ENCODE measurements around the gene CLCN2. TPM values are rescaled to one million over a fixed set of nuclear protein-coding genes. Genes with fewer than 3 reads are reported as not detected.

Gene CLCN2
- total RNA-seq, 1 donor from 2014 or later = 9.0 TPM

DNA sequence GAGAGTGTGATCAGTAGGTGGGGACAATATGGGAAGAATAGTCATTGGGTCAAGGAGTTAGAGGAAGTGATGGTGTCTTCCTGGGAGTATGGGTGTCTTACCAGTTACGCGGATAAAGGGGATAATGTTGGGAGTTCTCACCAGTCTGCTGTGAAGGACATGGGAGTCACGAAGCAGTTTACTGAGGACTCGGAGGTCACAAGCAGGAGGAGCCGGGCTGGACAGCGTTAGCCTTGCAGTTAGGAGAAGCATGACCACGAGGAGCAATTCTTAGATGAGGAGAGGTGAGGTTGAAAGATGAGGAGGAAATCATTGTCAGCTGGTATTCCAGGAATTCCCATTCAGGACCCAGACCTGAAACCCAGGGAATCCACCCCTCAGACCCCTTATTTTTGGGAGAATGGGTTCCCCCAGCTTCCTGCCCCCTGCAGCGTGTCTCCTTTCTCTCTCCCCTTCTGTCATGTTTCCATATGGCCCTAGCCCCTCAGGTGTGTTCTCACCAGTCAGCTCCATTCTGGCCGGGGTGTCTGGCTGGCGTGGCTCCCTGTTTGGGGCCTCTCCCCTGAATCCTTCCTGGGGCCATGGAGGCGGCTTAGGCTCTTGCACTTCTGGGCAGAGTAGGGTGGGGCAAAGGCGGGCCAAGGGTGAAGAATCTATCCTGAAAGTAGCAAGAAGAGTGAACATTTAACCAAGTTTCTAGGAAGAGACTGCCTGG lies 14.5 kb upstream of the CLCN2 start:
- no peak for TF ChIP-seq EZH2 (IDR thresholded peaks at IDR 0.05; ENCODE audit: insufficient read depth, low read length)
- TF ChIP-seq, protein P1, sequence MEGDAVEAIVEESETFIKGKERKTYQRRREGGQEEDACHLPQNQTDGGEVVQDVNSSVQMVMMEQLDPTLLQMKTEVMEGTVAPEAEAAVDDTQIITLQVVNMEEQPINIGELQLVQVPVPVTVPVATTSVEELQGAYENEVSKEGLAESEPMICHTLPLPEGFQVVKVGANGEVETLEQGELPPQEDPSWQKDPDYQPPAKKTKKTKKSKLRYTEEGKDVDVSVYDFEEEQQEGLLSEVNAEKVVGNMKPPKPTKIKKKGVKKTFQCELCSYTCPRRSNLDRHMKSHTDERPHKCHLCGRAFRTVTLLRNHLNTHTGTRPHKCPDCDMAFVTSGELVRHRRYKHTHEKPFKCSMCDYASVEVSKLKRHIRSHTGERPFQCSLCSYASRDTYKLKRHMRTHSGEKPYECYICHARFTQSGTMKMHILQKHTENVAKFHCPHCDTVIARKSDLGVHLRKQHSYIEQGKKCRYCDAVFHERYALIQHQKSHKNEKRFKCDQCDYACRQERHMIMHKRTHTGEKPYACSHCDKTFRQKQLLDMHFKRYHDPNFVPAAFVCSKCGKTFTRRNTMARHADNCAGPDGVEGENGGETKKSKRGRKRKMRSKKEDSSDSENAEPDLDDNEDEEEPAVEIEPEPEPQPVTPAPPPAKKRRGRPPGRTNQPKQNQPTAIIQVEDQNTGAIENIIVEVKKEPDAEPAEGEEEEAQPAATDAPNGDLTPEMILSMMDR (IDR thresholded peaks at IDR 0.05; ENCODE audit: insufficient read depth, low read depth, low read length) = no peak
- H3K4me3 ChIP-seq (ENCODE audit: insufficient read depth, low read depth, low read length) = no peak overlapping the region
- H3K36me3 Mint-ChIP-seq (ENCODE audit: low read depth, unreplicated experiment) = peaks cover 4% of the 10 kb centered on the region
- no peaks in the 10 kb centered on the region for H3K9me3 Mint-ChIP-seq (ENCODE audit: unreplicated experiment)
- H3K9ac ChIP-seq (ENCODE audit: low read length) = no peak overlapping the region
- no peak overlapping the region for H3K27ac Mint-ChIP-seq (ENCODE audit: unreplicated experiment)
- H4K20me1 ChIP-seq (ENCODE audit: insufficient read depth, low read length) = peaks cover 5% of the 10 kb centered on the region
- FAIRE-seq = no peak
- peaks cover 40% of the 10 kb centered on the region for H3K27me3 Mint-ChIP-seq (ENCODE audit: low read depth, unreplicated experiment)
- no peak overlapping the region for H2AFZ ChIP-seq (ENCODE audit: low read depth, low read length)
- H3K4me1 Mint-ChIP-seq (ENCODE audit: low read depth, unreplicated experiment) = peaks cover 38% of the 10 kb centered on the region
- no peaks in the 10 kb centered on the region for H3K9me3 ChIP-seq (ENCODE audit: insufficient read depth, low read depth, low read length)
- H3K27ac ChIP-seq (ENCODE audit: low read depth, low read length) = no peak overlapping the region
- H3K4me1 ChIP-seq (ENCODE audit: insufficient read depth, low read length) = peaks cover 16% of the 10 kb centered on the region
- DNase-seq (ENCODE audit: low read depth) = no peak
- H3K79me2 ChIP-seq (ENCODE audit: insufficient read depth, low read length) = no peaks in the 10 kb centered on the region
- H3K36me3 ChIP-seq (ENCODE audit: insufficient read depth, low read length) = no peaks in the 10 kb centered on the region
- H3K27me3 ChIP-seq (ENCODE audit: insufficient read depth, low read length) = peaks cover 36% of the 10 kb centered on the region
- no peak overlapping the region for H3K4me2 ChIP-seq (ENCODE audit: low read length)
- H3K4me3 Mint-ChIP-seq (ENCODE audit: unreplicated experiment) = no peak overlapping the region

DNA sequence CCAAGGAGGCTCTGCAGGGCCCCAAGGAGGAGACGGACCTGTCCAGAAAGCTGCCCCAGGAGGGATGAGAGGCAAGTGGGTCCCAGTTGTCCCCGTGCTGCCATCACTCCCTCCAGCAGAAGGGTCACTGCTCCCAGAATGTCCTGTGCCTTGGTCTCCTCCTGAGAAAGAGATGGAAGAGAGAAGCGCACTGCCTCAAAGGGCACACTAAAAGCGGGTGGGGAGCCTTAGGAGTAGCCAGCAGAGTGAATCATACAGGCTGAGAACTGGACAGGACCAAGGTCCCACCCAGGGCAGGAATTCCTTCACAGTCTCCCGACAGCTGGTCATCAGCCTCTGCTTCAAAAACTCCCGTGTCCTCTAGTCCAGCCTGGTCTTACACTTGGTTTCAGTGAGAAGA lies 12.0 kb upstream of the CLCN2 start:
- H3K27me3 Mint-ChIP-seq (ENCODE audit: low read depth, unreplicated experiment) = peaks cover 28% of the 10 kb centered on the region
- no peak overlapping the region for H3K4me3 ChIP-seq (ENCODE audit: insufficient read depth, low read depth, low read length)
- FAIRE-seq (no peak), DNase-seq (ENCODE audit: low read depth) (peak; percentile 33)
- peaks cover 18% of the 10 kb centered on the region for H4K20me1 ChIP-seq (ENCODE audit: insufficient read depth, low read length)
- peaks cover 21% of the 10 kb centered on the region for H3K27me3 ChIP-seq (ENCODE audit: insufficient read depth, low read length)
- H3K36me3 Mint-ChIP-seq (ENCODE audit: low read depth, unreplicated experiment) = peaks cover 10% of the 10 kb centered on the region
- no peak overlapping the region for H3K4me2 ChIP-seq (ENCODE audit: low read length)
- peaks cover 34% of the 10 kb centered on the region for H3K4me1 Mint-ChIP-seq (ENCODE audit: low read depth, unreplicated experiment)
- H3K9me3 ChIP-seq (ENCODE audit: insufficient read depth, low read depth, low read length) = no peaks in the 10 kb centered on the region
- H3K27ac Mint-ChIP-seq (ENCODE audit: unreplicated experiment) = no peak overlapping the region
- H3K4me3 Mint-ChIP-seq (ENCODE audit: unreplicated experiment) = no peak overlapping the region
- H2AFZ ChIP-seq (ENCODE audit: low read depth, low read length) = no peak overlapping the region
- H3K9me3 Mint-ChIP-seq (ENCODE audit: unreplicated experiment) = no peaks in the 10 kb centered on the region
- TF ChIP-seq, protein P1 (IDR thresholded peaks at IDR 0.05; ENCODE audit: insufficient read depth, low read depth, low read length) = no peak
- no peak for TF ChIP-seq EZH2 (IDR thresholded peaks at IDR 0.05; ENCODE audit: insufficient read depth, low read length)
- H3K79me2 ChIP-seq (ENCODE audit: insufficient read depth, low read length) = no peaks in the 10 kb centered on the region
- H3K4me1 ChIP-seq (ENCODE audit: insufficient read depth, low read length) = peaks cover 23% of the 10 kb centered on the region
- no peak overlapping the region for H3K27ac ChIP-seq (ENCODE audit: low read depth, low read length)
- H3K9ac ChIP-seq (ENCODE audit: low read length) = no peak overlapping the region
- no peaks in the 10 kb centered on the region for H3K36me3 ChIP-seq (ENCODE audit: insufficient read depth, low read length)

DNA sequence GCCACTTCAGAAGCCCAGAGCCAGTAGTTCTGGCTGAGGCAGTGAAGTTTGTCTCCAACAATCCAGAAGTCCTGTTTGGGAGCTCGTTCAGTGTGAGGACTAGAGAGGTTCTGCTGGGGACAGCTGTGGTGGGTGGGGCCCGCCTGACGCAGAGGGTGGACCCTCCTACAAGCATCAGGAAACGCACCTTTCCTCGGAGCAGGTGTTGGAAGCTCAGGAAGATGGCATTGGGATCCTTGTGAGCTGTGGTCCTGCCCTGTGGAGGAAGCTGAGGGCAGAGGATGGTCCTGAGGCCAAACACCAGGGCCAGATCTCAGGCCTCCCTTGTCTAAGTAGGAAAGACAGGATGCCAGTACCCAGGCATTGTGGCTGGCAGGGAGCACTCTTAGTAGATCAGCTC lies 11.5 kb upstream of the CLCN2 start:
- Histone ChIP-seq H3K36me3 (ENCODE audit: insufficient read depth, low read length) (no peaks in the 10 kb centered on the region), H3K9ac (ENCODE audit: low read length) (no peak overlapping the region), H4K20me1 (ENCODE audit: insufficient read depth, low read length) (peaks cover 21% of the 10 kb centered on the region), H3K27me3 (ENCODE audit: insufficient read depth, low read length) (peaks cover 18% of the 10 kb centered on the region), H3K4me3 (ENCODE audit: insufficient read depth, low read depth, low read length) (no peak overlapping the region), H3K4me2 (ENCODE audit: low read length) (no peak overlapping the region), H3K27ac (ENCODE audit: low read depth, low read length) (no peak overlapping the region), H3K4me1 (ENCODE audit: insufficient read depth, low read length) (peaks cover 28% of the 10 kb centered on the region), H2AFZ (ENCODE audit: low read depth, low read length) (no peak overlapping the region), H3K9me3 (ENCODE audit: insufficient read depth, low read depth, low read length) (no peaks in the 10 kb centered on the region), H3K79me2 (ENCODE audit: insufficient read depth, low read length) (no peaks in the 10 kb centered on the region)
- Mint-ChIP-seq H3K4me3 (ENCODE audit: unreplicated experiment) (no peak overlapping the region), H3K27me3 (ENCODE audit: low read depth, unreplicated experiment) (peaks cover 24% of the 10 kb centered on the region), H3K4me1 (ENCODE audit: low read depth, unreplicated experiment) (peaks cover 32% of the 10 kb centered on the region), H3K27ac (ENCODE audit: unreplicated experiment) (no peak overlapping the region), H3K36me3 (ENCODE audit: low read depth, unreplicated experiment) (peaks cover 11% of the 10 kb centered on the region), H3K9me3 (ENCODE audit: unreplicated experiment) (no peaks in the 10 kb centered on the region)
- DNase-seq (ENCODE audit: low read depth) = no peak
- TF ChIP-seq, protein P1 (IDR thresholded peaks at IDR 0.05; ENCODE audit: insufficient read depth, low read depth, low read length) = no peak
- no peak for TF ChIP-seq EZH2 (IDR thresholded peaks at IDR 0.05; ENCODE audit: insufficient read depth, low read length)
- FAIRE-seq = no peak

Data from astrocyte (in vitro differentiated cells and primary cell).